Neural crest cell (in vitro differentiated cells): ENCODE measurements around the gene TIMP2. TPM values are rescaled to one million over a fixed set of nuclear protein-coding genes. Genes with fewer than 3 reads are reported as not detected.
"Not testable (repeated sequence)": the region's sequence is repeated elsewhere in the genome, so short reads cannot be mapped to it uniquely, and the experiment has no call there.

Source experiments
- DNase-seq: peaks from one replicate; pipeline ENCODE4 v3.0.0; 2021; ENCODE audit warnings: low read depth, mixed read lengths, low spot score
- H3K27ac Mint-ChIP-seq: one replicate; pipeline ENCODE4 v1.8.0; 2021; ENCODE audit warnings: mild to moderate bottlenecking, mixed read lengths; ENCODE audit not compliant: unreplicated experiment
- H3K27me3 Mint-ChIP-seq: 2 replicates; pipeline ENCODE4 v1.8.0; 2021; ENCODE audit warnings: low read depth, mild to moderate bottlenecking, mixed read lengths
- H3K36me3 Mint-ChIP-seq: 2 replicates; pipeline ENCODE4 v1.8.0; 2021; ENCODE audit warnings: low read depth, mild to moderate bottlenecking, mixed read lengths
- H3K4me1 Mint-ChIP-seq: 2 replicates; pipeline ENCODE4 v1.8.0; 2021; ENCODE audit warnings: mixed read lengths
- H3K4me3 Mint-ChIP-seq: one replicate; pipeline ENCODE4 v1.8.0; 2021; ENCODE audit warnings: mild to moderate bottlenecking, mixed read lengths
- H3K9me3 Mint-ChIP-seq: 2 replicates; pipeline ENCODE4 v1.8.0; 2021; ENCODE audit warnings: mixed read lengths
- total RNA-seq: library from RNA; stranded (reverse); gene quantifications from 2 replicates; pipeline ENCODE4 v1.2.1, GENCODE V29; 2021
- TF ChIP-seq, protein P1 (sequence below): fragments of 200-600 bp; sonication (generic); conservative IDR thresholded peaks from 2 replicates; pipeline ENCODE4 v1.5.0; 2021; ENCODE audit warnings: antibody characterized with exemption, mild to moderate bottlenecking

The TIMP2 gene
- total RNA-seq, 1 donor from 2014 or later = 58.5 TPM

DNA sequence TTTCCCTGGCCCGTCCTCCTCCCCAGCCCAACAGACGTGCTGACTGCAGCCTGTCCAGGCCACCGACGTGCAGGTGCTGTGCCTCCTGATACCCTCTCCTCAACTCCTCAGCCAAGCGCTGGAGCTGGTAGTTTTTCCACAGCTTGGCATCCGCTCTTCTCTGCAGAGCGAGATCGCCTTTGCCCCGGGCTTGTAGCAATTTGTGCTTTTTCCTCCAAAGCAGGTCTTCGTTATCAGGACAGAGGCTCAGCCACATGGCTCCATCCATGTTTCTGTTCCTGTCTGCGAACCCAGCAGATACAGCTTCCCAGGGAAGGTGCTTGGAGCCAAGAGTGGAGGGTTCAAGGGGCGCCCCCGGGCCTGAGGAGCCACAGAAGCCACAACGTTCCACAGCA lies 33.1 kb downstream of the TIMP2 start:
- peaks cover 61% of the 10 kb centered on the region for H3K4me1 Mint-ChIP-seq

DNA sequence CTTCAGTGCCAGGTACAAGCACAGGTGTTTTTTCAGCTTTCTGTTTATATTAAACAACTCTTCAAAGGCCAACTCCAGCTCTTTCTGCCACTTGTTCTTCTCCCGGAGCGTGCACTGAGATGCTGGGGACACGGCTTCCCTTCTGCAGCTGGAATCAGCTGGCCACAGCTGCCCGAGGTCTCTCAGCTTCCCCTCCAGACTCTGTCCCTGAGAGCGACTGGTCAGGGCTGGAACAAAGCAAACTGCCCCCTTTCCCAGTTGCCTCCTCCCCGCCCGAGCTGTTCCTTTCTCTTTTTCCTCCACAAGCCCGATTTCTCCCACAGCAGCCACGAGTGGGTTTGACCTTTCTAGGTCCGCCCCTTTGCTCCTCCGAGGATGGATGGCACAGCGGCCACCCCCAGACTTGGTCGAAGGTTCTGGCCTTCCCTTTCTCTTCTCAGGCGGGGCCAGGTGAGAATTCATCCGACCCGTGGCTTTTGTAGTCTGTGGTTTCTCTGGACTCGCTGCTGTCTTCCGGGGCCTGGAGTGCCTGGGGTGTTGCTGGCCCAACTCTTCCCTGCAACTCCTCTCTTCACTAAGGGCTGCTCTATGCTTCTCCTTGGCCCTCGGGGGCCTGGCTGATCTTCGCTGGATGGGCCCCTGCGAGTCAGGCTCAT lies 33.7 kb downstream of the TIMP2 start:
- no peak overlapping the region for H3K4me3 Mint-ChIP-seq

More for the DNA sequence above, 33.1 kb downstream of the TIMP2 start:
- Mint-ChIP-seq H3K9me3 (no peaks in the 10 kb centered on the region), H3K36me3 (no peaks in the 10 kb centered on the region), H3K27ac (peak overlapping the region; percentile 47), H3K4me3 (no peak overlapping the region), H3K27me3 (no peaks in the 10 kb centered on the region)
- no peak for DNase-seq
- TF ChIP-seq, protein P1, sequence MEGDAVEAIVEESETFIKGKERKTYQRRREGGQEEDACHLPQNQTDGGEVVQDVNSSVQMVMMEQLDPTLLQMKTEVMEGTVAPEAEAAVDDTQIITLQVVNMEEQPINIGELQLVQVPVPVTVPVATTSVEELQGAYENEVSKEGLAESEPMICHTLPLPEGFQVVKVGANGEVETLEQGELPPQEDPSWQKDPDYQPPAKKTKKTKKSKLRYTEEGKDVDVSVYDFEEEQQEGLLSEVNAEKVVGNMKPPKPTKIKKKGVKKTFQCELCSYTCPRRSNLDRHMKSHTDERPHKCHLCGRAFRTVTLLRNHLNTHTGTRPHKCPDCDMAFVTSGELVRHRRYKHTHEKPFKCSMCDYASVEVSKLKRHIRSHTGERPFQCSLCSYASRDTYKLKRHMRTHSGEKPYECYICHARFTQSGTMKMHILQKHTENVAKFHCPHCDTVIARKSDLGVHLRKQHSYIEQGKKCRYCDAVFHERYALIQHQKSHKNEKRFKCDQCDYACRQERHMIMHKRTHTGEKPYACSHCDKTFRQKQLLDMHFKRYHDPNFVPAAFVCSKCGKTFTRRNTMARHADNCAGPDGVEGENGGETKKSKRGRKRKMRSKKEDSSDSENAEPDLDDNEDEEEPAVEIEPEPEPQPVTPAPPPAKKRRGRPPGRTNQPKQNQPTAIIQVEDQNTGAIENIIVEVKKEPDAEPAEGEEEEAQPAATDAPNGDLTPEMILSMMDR = no peak

DNA sequence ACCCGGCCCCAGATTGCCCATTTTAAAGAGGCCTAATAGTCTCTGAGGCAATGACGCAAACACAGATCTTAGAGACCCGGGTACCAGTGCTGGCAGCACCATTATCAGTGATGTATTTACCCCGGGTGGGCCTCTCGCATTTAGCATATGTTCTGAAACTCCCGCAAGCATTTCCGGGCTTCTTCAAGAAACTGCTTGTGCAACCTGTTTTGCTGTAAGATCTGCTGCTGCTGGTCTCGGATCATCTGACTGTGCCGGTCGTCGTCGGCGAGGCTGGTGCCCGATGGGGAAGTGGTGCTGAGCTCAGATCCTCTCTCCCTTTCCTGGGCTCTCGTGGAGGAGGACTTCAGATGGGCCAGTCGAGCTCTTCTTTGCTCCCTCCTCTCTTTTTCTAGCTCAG lies 34.7 kb downstream of the TIMP2 start:
- Mint-ChIP-seq H3K27me3 (no peaks in the 10 kb centered on the region), H3K36me3 (no peaks in the 10 kb centered on the region), H3K4me1 (peaks cover 61% of the 10 kb centered on the region), H3K27ac (no peak overlapping the region), H3K9me3 (no peaks in the 10 kb centered on the region), H3K4me3 (no peak overlapping the region)
- no peak for DNase-seq
- TF ChIP-seq, protein P1 = no peak

More for the DNA sequence above, 33.7 kb downstream of the TIMP2 start:
- Mint-ChIP-seq H3K27me3 (no peaks in the 10 kb centered on the region), H3K27ac (peak overlapping the region; percentile 47), H3K4me1 (peaks cover 65% of the 10 kb centered on the region), H3K36me3 (no peaks in the 10 kb centered on the region), H3K9me3 (no peaks in the 10 kb centered on the region)
- DNase-seq = no peak
- TF ChIP-seq, protein P1 = no peak

DNA sequence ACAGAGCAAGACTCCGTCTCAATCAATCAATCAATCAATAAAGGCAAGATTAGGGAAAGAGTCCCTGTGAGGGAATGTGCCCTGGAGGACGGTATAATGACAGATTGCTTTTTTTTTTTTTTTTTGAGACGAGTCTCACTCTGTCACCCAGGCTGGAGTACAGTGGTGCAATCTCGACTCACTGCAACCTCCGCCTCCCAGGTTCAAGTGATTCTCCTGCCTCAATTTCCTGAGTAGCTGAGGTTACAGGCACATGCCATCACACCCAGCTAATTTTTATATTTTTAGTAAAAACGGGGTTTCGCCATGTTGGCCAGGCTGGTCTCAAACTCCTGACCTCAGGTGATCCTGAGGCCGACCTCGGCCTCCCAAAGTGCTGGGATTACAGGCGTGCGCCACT lies 35.1 kb downstream of the TIMP2 start:
- not testable (repeated sequence) for DNase-seq, H3K36me3 Mint-ChIP-seq, H3K9me3 Mint-ChIP-seq, H3K4me3 Mint-ChIP-seq, H3K27me3 Mint-ChIP-seq, H3K27ac Mint-ChIP-seq
- H3K4me1 Mint-ChIP-seq = peaks cover 57% of the 10 kb centered on the region

DNA sequence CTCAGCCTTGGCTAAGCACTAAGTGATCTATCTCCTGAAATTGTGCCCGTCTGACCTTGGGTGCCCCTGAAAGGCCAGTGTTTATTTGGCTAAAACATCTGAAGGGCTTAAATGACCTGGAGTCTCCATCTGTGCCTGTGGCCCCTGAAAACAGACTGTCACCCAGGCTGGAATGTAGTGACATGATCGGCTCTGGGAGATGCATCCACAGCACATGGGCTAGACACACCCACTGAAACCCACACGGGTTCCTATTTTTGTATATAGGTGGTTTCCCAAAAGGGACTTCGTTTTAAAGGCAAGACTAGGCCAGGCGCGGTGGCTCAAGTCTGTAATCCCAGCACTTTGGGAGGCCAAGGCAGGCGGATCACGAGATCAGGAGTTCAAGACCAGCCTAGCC lies 35.7 kb downstream of the TIMP2 start:
- TF ChIP-seq, protein P1 = no peak
- H3K27me3 Mint-ChIP-seq = no peaks in the 10 kb centered on the region
- peaks cover 55% of the 10 kb centered on the region for H3K4me1 Mint-ChIP-seq
- H3K9me3 Mint-ChIP-seq = no peaks in the 10 kb centered on the region
- H3K4me3 Mint-ChIP-seq = no peak overlapping the region
- no peak for DNase-seq
- H3K36me3 Mint-ChIP-seq = no peaks in the 10 kb centered on the region
- no peak overlapping the region for H3K27ac Mint-ChIP-seq

DNA sequence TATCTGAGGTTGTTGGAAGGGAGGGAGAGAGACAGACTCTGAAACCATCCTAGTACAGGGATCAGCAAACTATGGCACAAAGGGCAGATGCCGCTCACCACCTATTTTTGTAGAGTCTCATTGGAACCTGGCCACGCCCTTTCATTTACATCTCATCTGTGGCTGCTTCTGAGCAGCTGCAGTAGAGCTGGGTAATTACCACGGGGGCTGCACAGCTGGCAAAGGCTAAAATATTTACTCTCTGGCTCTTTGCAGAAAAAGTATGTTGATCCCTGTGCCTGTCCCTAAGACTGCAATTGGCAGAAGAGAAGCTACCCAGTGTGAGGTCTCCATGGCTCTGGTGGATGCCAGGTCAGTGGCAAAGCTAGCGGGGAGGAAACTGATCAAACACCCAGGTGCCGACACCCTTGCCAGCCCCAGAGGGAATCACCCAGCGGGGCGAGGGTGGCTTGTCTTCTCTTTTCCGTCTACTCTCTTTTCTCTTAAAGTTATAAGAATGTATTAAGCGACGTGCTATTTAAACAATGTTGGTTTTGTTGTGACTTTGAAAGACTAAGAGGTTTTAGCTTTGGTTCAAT lies 36.2 kb downstream of the TIMP2 start:
- DNase-seq = no peak
- TF ChIP-seq, protein P1 = no peak
- no peaks in the 10 kb centered on the region for H3K27me3 Mint-ChIP-seq
- peaks cover 57% of the 10 kb centered on the region for H3K4me1 Mint-ChIP-seq
- H3K4me3 Mint-ChIP-seq = no peak overlapping the region
- H3K9me3 Mint-ChIP-seq = no peaks in the 10 kb centered on the region
- no peaks in the 10 kb centered on the region for H3K36me3 Mint-ChIP-seq
- peak overlapping the region; percentile 81 for H3K27ac Mint-ChIP-seq
